Neuron (in vitro differentiated cells): ENCODE measurements around the gene DENND1C.

Experiments used
- H2AFZ ChIP-seq: one replicate; pipeline ENCODE4 v1.6.1; 2013; ENCODE audit warnings: low read depth, mild to moderate bottlenecking, inconsistent platforms, low read length, moderate library complexity
- H3K27me3 ChIP-seq: one replicate; pipeline ENCODE4 v1.6.1; 2013; ENCODE audit warnings: low read length; ENCODE audit not compliant: insufficient read depth
- H3K36me3 ChIP-seq: one replicate; pipeline ENCODE4 v1.6.1; 2013; ENCODE audit warnings: low read length; ENCODE audit not compliant: insufficient read depth
- H3K4me1 ChIP-seq: one replicate; pipeline ENCODE4 v1.6.1; 2013; ENCODE audit warnings: low read length; ENCODE audit not compliant: insufficient read depth
- H3K4me3 ChIP-seq: 2 replicates; pipeline ENCODE4 v1.5.1; 2013; ENCODE audit warnings: mild to moderate bottlenecking, low read length, moderate library complexity
- H3K9me3 ChIP-seq: one replicate; pipeline ENCODE4 v1.6.1; 2013; ENCODE audit warnings: low read length

DENND1C gene

GRCh38 chr19:6479836-6480398, 1.7 kb downstream of the DENND1C start:
- Histone ChIP-seq H3K27me3 (peaks cover 26% of the 10 kb centered on the region), H2AFZ (no peak overlapping the region), H3K4me3 (no peak overlapping the region), H3K36me3 (no peaks in the 10 kb centered on the region), H3K9me3 (peaks cover 4% of the 10 kb centered on the region), H3K4me1 (no peaks in the 10 kb centered on the region)

GRCh38 chr19:6478815-6479214, 2.8 kb downstream of the DENND1C start:
- Histone ChIP-seq H2AFZ (no peak overlapping the region), H3K9me3 (peaks cover 4% of the 10 kb centered on the region), H3K4me3 (no peak overlapping the region), H3K36me3 (no peaks in the 10 kb centered on the region), H3K27me3 (peaks cover 26% of the 10 kb centered on the region), H3K4me1 (no peaks in the 10 kb centered on the region)

GRCh38 chr19:6476896-6477431, 4.6 kb downstream of the DENND1C start:
- H2AFZ ChIP-seq, result peak overlapping the region; percentile 78
- no peaks in the 10 kb centered on the region for H3K4me1 ChIP-seq
- peaks cover 4% of the 10 kb centered on the region for H3K9me3 ChIP-seq
- H3K27me3 ChIP-seq, result peaks cover 26% of the 10 kb centered on the region
- no peak overlapping the region for H3K4me3 ChIP-seq
- no peaks in the 10 kb centered on the region for H3K36me3 ChIP-seq

GRCh38 chr19:6476155-6476895, 5.3 kb downstream of the DENND1C start:
- peak overlapping the region; percentile 78 for H2AFZ ChIP-seq
- H3K9me3 ChIP-seq, result peaks cover 4% of the 10 kb centered on the region
- peaks cover 26% of the 10 kb centered on the region for H3K27me3 ChIP-seq
- H3K4me3 ChIP-seq, result no peak overlapping the region
- H3K4me1 ChIP-seq, result no peaks in the 10 kb centered on the region
- no peaks in the 10 kb centered on the region for H3K36me3 ChIP-seq

GRCh38 chr19:6475321-6476108, 6.1 kb downstream of the DENND1C start:
- H3K27me3 ChIP-seq, result peaks cover 24% of the 10 kb centered on the region
- no peak overlapping the region for H3K4me3 ChIP-seq
- H3K9me3 ChIP-seq, result peaks cover 4% of the 10 kb centered on the region
- no peaks in the 10 kb centered on the region for H3K4me1 ChIP-seq
- H3K36me3 ChIP-seq, result no peaks in the 10 kb centered on the region
- H2AFZ ChIP-seq, result no peak overlapping the region

- Histone ChIP-seq H2AFZ (no peak overlapping the region), H3K27me3 (peaks cover 25% of the 10 kb centered on the region), H3K36me3 (no peaks in the 10 kb centered on the region), H3K9me3 (peaks cover under 1% of the 10 kb centered on the region), H3K4me3 (no peak overlapping the region), H3K4me1 (no peaks in the 10 kb centered on the region)
Measured at GRCh38 chr19:6473647-6474046, 7.9 kb downstream of the DENND1C start.

- peaks cover 30% of the 10 kb centered on the region for H3K27me3 ChIP-seq
- no peaks in the 10 kb centered on the region for H3K36me3 ChIP-seq
- no peak overlapping the region for H3K4me3 ChIP-seq
- no peak overlapping the region for H2AFZ ChIP-seq
- H3K4me1 ChIP-seq, result no peaks in the 10 kb centered on the region
- no peaks in the 10 kb centered on the region for H3K9me3 ChIP-seq
Measured at GRCh38 chr19:6472713-6473112, 8.9 kb downstream of the DENND1C start.

- H3K4me3 ChIP-seq, result no peak overlapping the region
- no peaks in the 10 kb centered on the region for H3K36me3 ChIP-seq
- no peaks in the 10 kb centered on the region for H3K4me1 ChIP-seq
- no peak overlapping the region for H2AFZ ChIP-seq
- no peaks in the 10 kb centered on the region for H3K9me3 ChIP-seq
- peaks cover 29% of the 10 kb centered on the region for H3K27me3 ChIP-seq
Measured at GRCh38 chr19:6471076-6471475, 10.5 kb downstream of the DENND1C start.

GRCh38 chr19:6470173-6470572, 11.4 kb downstream of the DENND1C start:
- H3K9me3 ChIP-seq, result no peaks in the 10 kb centered on the region
- H2AFZ ChIP-seq, result no peak overlapping the region
- H3K4me3 ChIP-seq, result no peak overlapping the region
- no peaks in the 10 kb centered on the region for H3K4me1 ChIP-seq
- peaks cover 29% of the 10 kb centered on the region for H3K27me3 ChIP-seq
- no peaks in the 10 kb centered on the region for H3K36me3 ChIP-seq

- Histone ChIP-seq H3K36me3 (no peaks in the 10 kb centered on the region), H3K9me3 (no peaks in the 10 kb centered on the region), H2AFZ (no peak overlapping the region), H3K4me3 (no peak overlapping the region), H3K4me1 (no peaks in the 10 kb centered on the region), H3K27me3 (peaks cover 45% of the 10 kb centered on the region)
Measured at GRCh38 chr19:6467384-6467783, 14.2 kb downstream of the DENND1C start.

- Histone ChIP-seq H3K36me3 (no peaks in the 10 kb centered on the region), H3K4me1 (no peaks in the 10 kb centered on the region), H3K27me3 (peaks cover 50% of the 10 kb centered on the region), H2AFZ (no peak overlapping the region), H3K9me3 (no peaks in the 10 kb centered on the region), H3K4me3 (no peak overlapping the region)
Measured at GRCh38 chr19:6466526-6467248, 14.9 kb downstream of the DENND1C start.

- no peaks in the 10 kb centered on the region for H3K9me3 ChIP-seq
- H3K4me3 ChIP-seq, result no peak overlapping the region
- peaks cover under 1% of the 10 kb centered on the region for H3K4me1 ChIP-seq
- peaks cover 50% of the 10 kb centered on the region for H3K27me3 ChIP-seq
- no peak overlapping the region for H2AFZ ChIP-seq
- H3K36me3 ChIP-seq, result no peaks in the 10 kb centered on the region
Measured at GRCh38 chr19:6465663-6466062, 15.9 kb downstream of the DENND1C start.
